HG02610 (cell line): Measurements from ENCODE around the gene UAP1.
"Not testable (repeated sequence)": the region's sequence is repeated elsewhere in the genome, so short reads cannot be mapped to it uniquely, and the experiment has no call there.

Source experiments
- ATAC-seq: cut with Tn5 transposase; IDR thresholded peaks from one replicate; pipeline ENCODE4 v1.9.1; 2021; ENCODE audit warnings: mild to moderate bottlenecking, moderate library complexity; ENCODE audit not compliant: unreplicated experiment

Gene UAP1

GRCh38 chr1:162564762-162565218 is 3.3 kb downstream of the UAP1 start:
- no peak for ATAC-seq

GRCh38 chr1:162565460-162565859 is 3.9 kb downstream of the UAP1 start:
- peak; percentile 34 for ATAC-seq

GRCh38 chr1:162566870-162567269 is 5.3 kb downstream of the UAP1 start:
- ATAC-seq: no peak

GRCh38 chr1:162568802-162569201 is 7.3 kb downstream of the UAP1 start:
- no peak for ATAC-seq

GRCh38 chr1:162570718-162571117 is 9.2 kb downstream of the UAP1 start:
- ATAC-seq: no peak

GRCh38 chr1:162571121-162571520 is 9.6 kb downstream of the UAP1 start:
- not testable (repeated sequence) for ATAC-seq

GRCh38 chr1:162571696-162572095 is 10.2 kb downstream of the UAP1 start:
- no peak for ATAC-seq

GRCh38 chr1:162573136-162573535 is 11.6 kb downstream of the UAP1 start:
- ATAC-seq: no peak

- ATAC-seq: no peak
These were observed 16.7 kb downstream of the UAP1 start for GRCh38 chr1:162578071-162578700.

- no peak for ATAC-seq
These were observed 17.4 kb downstream of the UAP1 start for GRCh38 chr1:162578936-162579335.

- ATAC-seq: no peak
These were observed 18.8 kb downstream of the UAP1 start for GRCh38 chr1:162580308-162580707.

GRCh38 chr1:162582901-162583300 is 21.4 kb downstream of the UAP1 start:
- ATAC-seq: not testable (repeated sequence)

GRCh38 chr1:162585101-162585500 is 23.6 kb downstream of the UAP1 start:
- not testable (repeated sequence) for ATAC-seq

GRCh38 chr1:162587347-162587746 is 25.8 kb downstream of the UAP1 start:
- no peak for ATAC-seq

GRCh38 chr1:162587761-162588260 is 26.3 kb downstream of the UAP1 start:
- ATAC-seq: no peak

- ATAC-seq: no peak
These were observed 28.6 kb downstream of the UAP1 start for GRCh38 chr1:162590101-162590500.

GRCh38 chr1:162590686-162591085 is 29.2 kb downstream of the UAP1 start:
- ATAC-seq: no peak

- ATAC-seq: no peak
These were observed 35.1 kb downstream of the UAP1 start for GRCh38 chr1:162596514-162597170.

GRCh38 chr1:162599451-162599850 is 37.9 kb downstream of the UAP1 start:
- ATAC-seq: no peak

- ATAC-seq: not testable (repeated sequence)
These were observed 41.6 kb downstream of the UAP1 start for GRCh38 chr1:162603117-162603516.

GRCh38 chr1:162605225-162605927 is 43.9 kb downstream of the UAP1 start:
- ATAC-seq: no peak

- no peak for ATAC-seq
These were observed 47.8 kb downstream of the UAP1 start for GRCh38 chr1:162609306-162609705.
